ENCODE data around the gene PIAS1. TPM values are rescaled to one million over a fixed set of nuclear protein-coding genes. Genes with fewer than 3 reads are reported as not detected.

Gene PIAS1
- total RNA-seq, 1 donor from 2014 or later, result 71.6 TPM

DNA sequence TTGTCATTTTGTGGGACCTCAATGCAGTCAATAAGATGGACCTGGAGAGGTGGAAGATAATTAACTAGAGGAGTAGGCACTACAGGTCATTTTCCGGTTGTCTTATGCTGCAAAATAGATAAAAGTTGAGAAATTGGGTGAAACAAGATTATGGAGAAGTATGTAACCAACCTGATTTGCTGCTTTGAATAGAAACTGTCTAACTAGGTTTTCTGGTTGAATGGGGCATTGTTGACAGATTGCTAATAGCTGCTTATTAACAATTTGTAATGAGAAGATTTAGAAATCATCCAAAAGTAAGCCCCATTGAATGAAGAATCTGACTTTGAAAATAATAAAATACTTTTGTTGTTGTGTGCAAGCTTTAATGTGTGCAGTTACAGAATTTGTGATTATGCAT lies 26.2 kb downstream of the PIAS1 start:
- H3K4me3 Mint-ChIP-seq (ENCODE audit: low read depth), result no peak overlapping the region
- no peak for DNase-seq (ENCODE audit: low spot score, unreplicated experiment)
- no peak overlapping the region for H3K27ac Mint-ChIP-seq
- H3K27me3 Mint-ChIP-seq, result no peaks in the 10 kb centered on the region
- H3K4me1 Mint-ChIP-seq (ENCODE audit: low read depth), result peaks cover 78% of the 10 kb centered on the region
- H3K9me3 Mint-ChIP-seq (ENCODE audit: low read depth), result no peaks in the 10 kb centered on the region
- H3K36me3 Mint-ChIP-seq (ENCODE audit: insufficient read depth), result no peaks in the 10 kb centered on the region
- TF ChIP-seq, protein P1, sequence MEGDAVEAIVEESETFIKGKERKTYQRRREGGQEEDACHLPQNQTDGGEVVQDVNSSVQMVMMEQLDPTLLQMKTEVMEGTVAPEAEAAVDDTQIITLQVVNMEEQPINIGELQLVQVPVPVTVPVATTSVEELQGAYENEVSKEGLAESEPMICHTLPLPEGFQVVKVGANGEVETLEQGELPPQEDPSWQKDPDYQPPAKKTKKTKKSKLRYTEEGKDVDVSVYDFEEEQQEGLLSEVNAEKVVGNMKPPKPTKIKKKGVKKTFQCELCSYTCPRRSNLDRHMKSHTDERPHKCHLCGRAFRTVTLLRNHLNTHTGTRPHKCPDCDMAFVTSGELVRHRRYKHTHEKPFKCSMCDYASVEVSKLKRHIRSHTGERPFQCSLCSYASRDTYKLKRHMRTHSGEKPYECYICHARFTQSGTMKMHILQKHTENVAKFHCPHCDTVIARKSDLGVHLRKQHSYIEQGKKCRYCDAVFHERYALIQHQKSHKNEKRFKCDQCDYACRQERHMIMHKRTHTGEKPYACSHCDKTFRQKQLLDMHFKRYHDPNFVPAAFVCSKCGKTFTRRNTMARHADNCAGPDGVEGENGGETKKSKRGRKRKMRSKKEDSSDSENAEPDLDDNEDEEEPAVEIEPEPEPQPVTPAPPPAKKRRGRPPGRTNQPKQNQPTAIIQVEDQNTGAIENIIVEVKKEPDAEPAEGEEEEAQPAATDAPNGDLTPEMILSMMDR (IDR thresholded peaks at IDR 0.05; ENCODE audit: unreplicated experiment), result no peak

DNA sequence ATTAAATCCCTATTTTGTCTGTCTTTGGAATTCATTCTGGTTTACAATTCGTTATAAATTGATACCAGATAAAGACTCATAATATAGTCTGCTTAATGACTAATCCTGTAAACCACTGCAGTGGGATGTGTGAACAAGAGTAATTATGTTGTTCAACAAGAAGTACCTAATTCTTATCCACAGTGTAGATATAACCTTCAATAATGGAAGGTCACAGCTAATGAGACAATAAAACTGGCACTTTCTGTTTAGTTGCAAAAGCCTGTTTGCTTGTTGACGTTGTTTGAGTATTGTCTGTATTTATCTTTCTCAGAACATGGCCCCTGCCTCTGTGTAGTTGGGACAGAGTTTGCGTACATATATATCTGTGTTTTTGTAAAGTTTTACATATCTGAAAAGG lies 26.7 kb downstream of the PIAS1 start:
- Mint-ChIP-seq H3K4me3 (ENCODE audit: low read depth) (peak overlapping the region; percentile 22), H3K27ac (peak overlapping the region; percentile 85), H3K9me3 (ENCODE audit: low read depth) (no peaks in the 10 kb centered on the region), H3K36me3 (ENCODE audit: insufficient read depth) (no peaks in the 10 kb centered on the region), H3K27me3 (no peaks in the 10 kb centered on the region), H3K4me1 (ENCODE audit: low read depth) (peaks cover 78% of the 10 kb centered on the region)
- TF ChIP-seq, protein P1 (IDR thresholded peaks at IDR 0.05; ENCODE audit: unreplicated experiment), result no peak
- DNase-seq (ENCODE audit: low spot score, unreplicated experiment), result no peak

DNA sequence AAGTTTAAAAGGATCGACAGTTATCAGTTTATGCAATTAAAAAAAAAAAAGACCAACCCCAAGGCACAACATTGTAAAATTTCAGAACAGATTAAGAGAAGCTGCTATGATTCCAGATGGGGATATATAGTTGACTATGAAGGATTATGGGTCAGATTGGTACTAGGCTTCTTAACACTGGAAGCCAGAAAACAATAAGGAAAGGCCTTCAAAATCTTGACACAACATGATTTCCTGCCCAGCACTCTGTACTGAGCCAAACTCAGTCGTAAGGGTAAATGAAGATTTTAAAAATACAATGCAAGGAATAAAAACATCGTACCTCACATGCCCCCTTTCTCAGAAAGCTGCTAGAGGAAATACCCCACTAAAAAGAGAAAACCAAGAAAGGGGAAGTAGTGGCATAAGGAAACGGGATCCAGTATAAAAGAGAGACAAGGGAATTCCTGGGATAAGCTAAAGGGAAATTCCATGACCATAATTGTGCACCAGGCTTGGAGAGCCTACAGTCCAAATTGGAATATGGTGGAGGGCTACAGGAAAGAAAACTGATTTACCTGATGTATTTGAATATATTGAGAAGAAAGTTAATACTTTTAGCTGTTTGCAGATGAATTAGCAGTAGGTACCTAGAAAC lies 27.9 kb downstream of the PIAS1 start:
- peaks cover 75% of the 10 kb centered on the region for H3K4me1 Mint-ChIP-seq (ENCODE audit: low read depth)
- no peak for DNase-seq (ENCODE audit: low spot score, unreplicated experiment)
- H3K4me3 Mint-ChIP-seq (ENCODE audit: low read depth), result no peak overlapping the region
- peaks cover 3% of the 10 kb centered on the region for H3K36me3 Mint-ChIP-seq (ENCODE audit: insufficient read depth)
- no peaks in the 10 kb centered on the region for H3K9me3 Mint-ChIP-seq (ENCODE audit: low read depth)
- no peaks in the 10 kb centered on the region for H3K27me3 Mint-ChIP-seq
- H3K27ac Mint-ChIP-seq, result peak overlapping the region; percentile 85
- TF ChIP-seq, protein P1 (IDR thresholded peaks at IDR 0.05; ENCODE audit: unreplicated experiment), result no peak

DNA sequence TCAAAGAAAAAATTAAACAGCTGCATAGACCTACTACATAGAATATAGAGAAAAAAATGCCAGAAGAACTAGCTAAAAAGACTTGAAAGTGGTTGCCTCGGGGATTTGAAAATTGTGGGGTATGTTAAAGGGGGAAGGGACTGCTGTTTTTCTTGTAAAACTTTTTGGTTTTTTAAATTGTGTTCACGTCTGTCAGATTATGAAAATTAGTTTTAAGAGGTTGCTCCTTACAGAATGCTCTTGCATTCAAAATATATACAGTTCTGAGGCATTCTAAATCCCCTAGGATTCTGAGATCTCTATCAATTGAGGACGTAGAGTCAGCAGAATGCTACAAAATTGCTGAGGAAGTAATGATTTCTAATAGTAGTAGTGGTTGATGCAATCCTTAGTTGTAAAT lies 28.6 kb downstream of the PIAS1 start:
- peaks cover 5% of the 10 kb centered on the region for H3K36me3 Mint-ChIP-seq (ENCODE audit: insufficient read depth)
- no peak for DNase-seq (ENCODE audit: low spot score, unreplicated experiment)
- no peaks in the 10 kb centered on the region for H3K27me3 Mint-ChIP-seq
- TF ChIP-seq, protein P1 (IDR thresholded peaks at IDR 0.05; ENCODE audit: unreplicated experiment), result no peak
- no peaks in the 10 kb centered on the region for H3K9me3 Mint-ChIP-seq (ENCODE audit: low read depth)
- H3K4me3 Mint-ChIP-seq (ENCODE audit: low read depth), result no peak overlapping the region
- peak overlapping the region; percentile 65 for H3K27ac Mint-ChIP-seq
- peaks cover 69% of the 10 kb centered on the region for H3K4me1 Mint-ChIP-seq (ENCODE audit: low read depth)

DNA sequence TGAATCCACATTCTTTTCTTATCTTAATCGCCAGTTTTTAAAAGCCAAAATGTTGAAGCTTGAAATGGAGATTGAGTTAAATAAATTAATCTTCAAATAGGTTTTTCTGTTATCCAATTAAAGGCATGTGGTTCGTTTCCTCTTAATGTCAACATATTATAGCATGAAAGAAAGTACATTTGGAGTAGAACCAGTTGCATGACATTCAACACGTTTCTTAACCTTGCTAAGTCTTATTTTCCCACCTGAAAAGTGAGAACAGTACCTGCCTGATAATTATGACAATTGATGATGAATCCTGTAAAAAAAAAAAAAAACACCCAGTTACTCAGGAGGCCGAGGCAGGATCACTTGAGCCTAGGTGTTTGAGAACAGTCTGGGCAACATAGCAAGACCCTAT lies 29.3 kb downstream of the PIAS1 start:
- Mint-ChIP-seq H3K27ac (no peak overlapping the region), H3K4me1 (ENCODE audit: low read depth) (peaks cover 63% of the 10 kb centered on the region), H3K36me3 (ENCODE audit: insufficient read depth) (peaks cover 5% of the 10 kb centered on the region), H3K4me3 (ENCODE audit: low read depth) (no peak overlapping the region), H3K9me3 (ENCODE audit: low read depth) (no peaks in the 10 kb centered on the region), H3K27me3 (no peaks in the 10 kb centered on the region)
- TF ChIP-seq, protein P1 (IDR thresholded peaks at IDR 0.05; ENCODE audit: unreplicated experiment), result no peak
- DNase-seq (ENCODE audit: low spot score, unreplicated experiment), result no peak
